Measurements from ENCODE around the gene RFT1.

The RFT1 gene

GRCh38 chr3:53130179-53131061, at the start of gene RFT1:
TSS of gene RFT1 (minus strand) at chr3:53130435. CDS start at chr3:53130400, 35 bp downstream.
- DNase-seq (ENCODE audit: low read depth in 2 of 2) = peak; percentile 95 to 96

- no peak for DNase-seq (ENCODE audit: low read depth in 2 of 2)
Measured at GRCh38 chr3:53179580-53179979, 49.3 kb upstream of the RFT1 start.

- no peak for DNase-seq (ENCODE audit: low read depth in 2 of 2)
Measured at GRCh38 chr3:53178246-53178645, 48.0 kb upstream of the RFT1 start.

- no peak for DNase-seq (ENCODE audit: low read depth in 2 of 2)
Measured at GRCh38 chr3:53175613-53176540, 45.6 kb upstream of the RFT1 start.

GRCh38 chr3:53174346-53175250, 44.4 kb upstream of the RFT1 start:
- DNase-seq (ENCODE audit: low read depth in 2 of 2) = no peak

- no peak for DNase-seq (ENCODE audit: low read depth in 2 of 2)
Measured at GRCh38 chr3:53173107-53173506, 42.9 kb upstream of the RFT1 start.

- DNase-seq (ENCODE audit: low read depth in 2 of 2) = no peak
Measured at GRCh38 chr3:53171827-53172505, 41.7 kb upstream of the RFT1 start.

- DNase-seq (ENCODE audit: low read depth in 2 of 2) = no peak
Measured at GRCh38 chr3:53171064-53171418, 40.8 kb upstream of the RFT1 start.

- no peak for DNase-seq (ENCODE audit: low read depth in 2 of 2)
Measured at GRCh38 chr3:53170325-53171063, 40.3 kb upstream of the RFT1 start.

- DNase-seq (ENCODE audit: low read depth in 2 of 2) = no peak
Measured at GRCh38 chr3:53169832-53170324, 39.6 kb upstream of the RFT1 start.

- DNase-seq (ENCODE audit: low read depth in 2 of 2) = no peak
Measured at GRCh38 chr3:53169045-53169831, 39.0 kb upstream of the RFT1 start.

GRCh38 chr3:53168175-53168923, 38.1 kb upstream of the RFT1 start:
- DNase-seq (ENCODE audit: low read depth in 2 of 2) = no peak

GRCh38 chr3:53167418-53168174, 37.4 kb upstream of the RFT1 start:
- DNase-seq (ENCODE audit: low read depth in 2 of 2) = no peak

GRCh38 chr3:53166781-53167291, 36.6 kb upstream of the RFT1 start:
- DNase-seq (ENCODE audit: low read depth in 2 of 2) = no peak

GRCh38 chr3:53166206-53166605, 36.0 kb upstream of the RFT1 start:
- DNase-seq (ENCODE audit: low read depth in 2 of 2) = no peak

- DNase-seq (ENCODE audit: low read depth in 2 of 2) = no peak
Measured at GRCh38 chr3:53164911-53165310, 34.7 kb upstream of the RFT1 start.

Data from stimulated activated CD8-positive, alpha-beta memory T cell treated with anti-CD3 and anti-CD28 coated beads, Interleukin-2, amount 100 ng/mL, for 1 hour (primary cell).